ENCODE results near the gene GRPEL1.

The GRPEL1 gene

DNA sequence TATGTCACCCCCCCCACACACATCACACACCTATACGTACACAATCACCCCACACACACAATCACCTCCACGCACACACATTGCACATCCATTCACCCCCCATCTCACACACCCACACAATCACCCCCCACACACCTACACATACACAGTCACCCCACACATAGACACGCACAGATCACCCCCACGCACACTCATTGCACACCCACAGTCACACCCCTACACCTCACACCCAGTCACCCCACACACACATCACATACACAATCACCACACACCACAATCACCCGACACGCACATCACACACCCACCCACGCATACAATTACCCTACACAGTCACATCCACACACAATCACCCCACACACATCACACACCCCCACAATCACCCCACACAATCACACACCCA, 40.6 kb downstream of the GRPEL1 start:
- TF ChIP-seq CTCF (IDR thresholded peaks at IDR 0.05; ENCODE audit: borderline replicate concordance, control extremely low read depth, extremely low read depth, insufficient read depth, missing control alignments): no peak
- in situ Hi-C loops (cut with MboI; ENCODE audit: low sequenced_read_pairs, unreplicated experiment): no loop called here
- DNase-seq (ENCODE audit: low spot score): no peak

GRCh38 chr4:7026107-7026506, 41.8 kb downstream of the GRPEL1 start:
- in situ Hi-C loops (cut with MboI; ENCODE audit: low sequenced_read_pairs, unreplicated experiment): no loop called here
- DNase-seq (ENCODE audit: low spot score): no peak
- TF ChIP-seq CTCF (IDR thresholded peaks at IDR 0.05; ENCODE audit: borderline replicate concordance, control extremely low read depth, extremely low read depth, insufficient read depth, missing control alignments): no peak

DNA sequence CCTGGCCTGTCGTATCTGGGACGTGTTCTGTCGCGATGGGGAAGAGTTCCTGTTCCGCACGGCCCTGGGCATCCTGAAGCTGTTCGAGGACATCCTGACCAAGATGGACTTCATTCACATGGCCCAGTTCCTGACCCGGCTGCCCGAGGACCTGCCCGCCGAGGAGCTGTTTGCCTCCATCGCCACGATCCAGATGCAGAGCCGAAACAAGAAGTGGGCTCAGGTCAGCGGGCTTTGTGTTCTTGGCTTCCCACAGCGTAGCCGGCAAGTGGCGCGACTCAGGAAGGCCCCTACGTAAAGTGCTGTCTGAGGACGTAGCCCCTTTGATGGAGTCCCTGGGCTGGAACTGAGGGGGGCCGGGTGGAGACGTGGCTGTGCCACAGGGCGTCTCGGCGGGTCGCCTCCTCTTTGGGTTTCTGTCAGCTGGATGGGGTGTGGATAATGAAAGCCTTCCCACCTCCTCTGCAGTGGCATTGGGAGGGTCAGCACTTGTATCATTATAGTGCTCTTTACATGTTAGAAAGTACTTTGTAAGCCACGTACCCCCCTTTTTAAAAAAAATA, 42.7 kb downstream of the GRPEL1 start:
- DNase-seq (ENCODE audit: low spot score): no peak
- no peak for TF ChIP-seq CTCF (IDR thresholded peaks at IDR 0.05; ENCODE audit: borderline replicate concordance, control extremely low read depth, extremely low read depth, insufficient read depth, missing control alignments)
- in situ Hi-C loops (cut with MboI; ENCODE audit: low sequenced_read_pairs, unreplicated experiment): no loop called here

DNA sequence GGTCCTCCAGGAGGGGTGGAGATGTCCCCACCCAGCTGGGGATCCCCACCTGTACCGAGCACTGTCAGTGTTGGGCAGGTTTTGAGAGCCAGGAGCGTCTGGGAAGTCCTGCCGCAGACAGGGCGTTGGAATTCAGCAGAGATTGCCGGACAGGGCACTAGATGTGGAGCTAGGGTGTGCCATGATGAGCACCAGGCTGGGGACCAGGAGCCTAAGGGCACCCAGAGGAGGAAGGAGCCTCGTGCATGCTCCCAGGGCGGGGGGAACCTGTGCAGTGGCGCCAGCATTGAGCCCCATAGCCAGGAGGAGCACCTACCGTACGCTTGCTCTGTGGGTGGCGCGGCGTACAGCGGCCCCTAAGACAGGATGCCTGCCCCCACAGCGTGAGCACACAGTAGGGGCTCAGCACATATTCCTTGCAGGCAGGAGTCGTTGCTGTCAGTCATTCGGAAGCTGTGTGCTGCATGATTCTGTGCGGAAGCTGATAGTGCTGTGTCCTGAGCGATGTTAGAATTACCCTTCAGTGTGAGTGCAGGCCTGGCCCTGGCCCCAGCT, 43.5 kb downstream of the GRPEL1 start:
- no peak for TF ChIP-seq CTCF (IDR thresholded peaks at IDR 0.05; ENCODE audit: borderline replicate concordance, control extremely low read depth, extremely low read depth, insufficient read depth, missing control alignments)
- peak; percentile 59 for DNase-seq (ENCODE audit: low spot score)
- in situ Hi-C loops (cut with MboI; ENCODE audit: low sequenced_read_pairs, unreplicated experiment): no loop called here

- DNase-seq (ENCODE audit: low spot score): no peak
- TF ChIP-seq CTCF (IDR thresholded peaks at IDR 0.05; ENCODE audit: borderline replicate concordance, control extremely low read depth, extremely low read depth, insufficient read depth, missing control alignments): no peak
- in situ Hi-C loops (cut with MboI; ENCODE audit: low sequenced_read_pairs, unreplicated experiment): no loop called here
Observed at GRCh38 chr4:7023901-7024300, 44.0 kb downstream of the GRPEL1 start.

DNA sequence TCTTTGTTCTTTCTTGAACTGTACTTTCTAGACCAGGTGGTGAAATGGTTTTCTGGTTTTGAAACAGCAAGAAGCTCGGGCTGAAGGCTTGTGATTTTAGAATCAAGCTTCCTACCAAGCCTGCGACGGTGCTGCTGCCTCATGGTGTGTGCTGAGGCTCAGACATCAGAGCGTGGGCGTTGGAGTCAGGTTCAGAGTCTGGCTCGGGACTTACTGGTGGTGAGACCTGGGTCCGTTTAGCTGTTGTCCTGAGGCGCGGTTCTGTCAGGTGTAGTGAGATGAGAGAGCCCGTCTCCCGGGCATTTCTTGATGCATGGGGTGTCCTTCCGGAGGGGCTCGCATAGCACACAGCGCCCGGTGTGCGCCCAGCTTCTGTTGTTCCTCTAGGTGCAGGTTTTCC, 44.4 kb downstream of the GRPEL1 start:
- in situ Hi-C loops (cut with MboI; ENCODE audit: low sequenced_read_pairs, unreplicated experiment): no loop called here
- no peak for DNase-seq (ENCODE audit: low spot score)
- no peak for TF ChIP-seq CTCF (IDR thresholded peaks at IDR 0.05; ENCODE audit: borderline replicate concordance, control extremely low read depth, extremely low read depth, insufficient read depth, missing control alignments)

All from GM13976 (cell line).